MM.1S (cell line): ENCODE results near the gene DCST1.

Experiments
- DNase-seq: peaks from one replicate; pipeline ENCODE4 v3.0.0-alpha.2; 2015
- H2AFZ ChIP-seq: fragments of 300-600 bp; sonication (generic); 2 replicates; pipeline ENCODE4 v1.6.0; 2016; ENCODE audit warnings: antibody characterized with exemption, low read length
- H3F3A ChIP-seq: fragments of 300-600 bp; sonication (generic); 2 replicates; pipeline ENCODE4 v1.6.1; 2016; ENCODE audit warnings: mild to moderate bottlenecking, antibody characterized with exemption, low read length, moderate library complexity, mixed read lengths; ENCODE audit not compliant: insufficient read depth
- H3K27ac ChIP-seq: fragments of 300-600 bp; sonication (generic); 2 replicates; pipeline ENCODE4 v1.5.1; 2016; ENCODE audit warnings: mild to moderate bottlenecking, low read length
- H3K27me3 ChIP-seq: fragments of 300-600 bp; sonication (generic); replicated peaks from 2 replicates; pipeline ENCODE4 v1.6.0; 2016; ENCODE audit warnings: low read length; ENCODE audit not compliant: insufficient read depth
- H3K36me3 ChIP-seq: fragments of 300-600 bp; sonication (generic); replicated peaks from 2 replicates; pipeline ENCODE4 v1.6.1; 2016; ENCODE audit warnings: mild to moderate bottlenecking, low read length, mixed read lengths; ENCODE audit not compliant: insufficient read depth
- H3K4me1 ChIP-seq: fragments of 300-600 bp; sonication (generic); 2 replicates; pipeline ENCODE4 v1.6.1; 2016; ENCODE audit warnings: low read length, mixed read lengths
- H3K4me2 ChIP-seq: fragments of 300-600 bp; sonication (generic); 2 replicates; pipeline ENCODE4 v1.6.0; 2016; ENCODE audit warnings: low read depth, low read length
- H3K4me3 ChIP-seq: fragments of 300-600 bp; sonication (generic); 2 replicates; pipeline ENCODE4 v1.5.1; 2016; ENCODE audit warnings: low read length, mixed read lengths
- H3K79me2 ChIP-seq: fragments of 300-600 bp; sonication (generic); 2 replicates; pipeline ENCODE4 v1.6.1; 2016; ENCODE audit warnings: mixed run types, low read length, mixed read lengths
- H3K9ac ChIP-seq: fragments of 300-600 bp; sonication (generic); 2 replicates; pipeline ENCODE4 v1.6.1; 2016; ENCODE audit warnings: low read length, mixed read lengths
- H3K9me2 ChIP-seq: fragments of 300-600 bp; sonication (generic); replicated peaks from 2 replicates; pipeline ENCODE4 v1.6.1; 2016; ENCODE audit warnings: mild to moderate bottlenecking, low read length, mixed read lengths; ENCODE audit not compliant: insufficient read depth
- H3K9me3 ChIP-seq: fragments of 300-600 bp; sonication (generic); replicated peaks from 2 replicates; pipeline ENCODE4 v1.6.1; 2016; ENCODE audit warnings: mild to moderate bottlenecking, low read length, mixed read lengths; ENCODE audit not compliant: insufficient read depth
- H4K20me1 ChIP-seq: fragments of 300-600 bp; sonication (generic); 2 replicates; pipeline ENCODE4 v1.6.1; 2016; ENCODE audit warnings: mild to moderate bottlenecking, low read length, moderate library complexity, mixed read lengths; ENCODE audit not compliant: insufficient read depth
- CTCF ChIP-seq: fragments of 300-600 bp; sonication (generic); IDR thresholded peaks from 2 replicates; pipeline ENCODE4 v1.5.1; 2016; ENCODE audit warnings: antibody characterized with exemption, low read length, mixed read lengths
- EZH2 ChIP-seq: fragments of 300-600 bp; sonication (generic); optimal IDR thresholded peaks from 2 replicates; pipeline ENCODE3; 2017; ENCODE audit warnings: low read depth, mild to moderate bottlenecking, antibody characterized with exemption, low read length, mixed read lengths
- EZH2phosphoT487 ChIP-seq: fragments of 300-600 bp; sonication (generic); IDR thresholded peaks from 2 replicates; pipeline ENCODE4 v1.6.1; 2018; ENCODE audit warnings: antibody characterized with exemption, low read length

DCST1 gene

GRCh38 chr1:155011004-155011416 is 22.6 kb upstream of the DCST1 start:
- Histone ChIP-seq H3K27ac (no peak overlapping the region), H3K4me3 (no peak overlapping the region), H3K9me3 (no peaks in the 10 kb centered on the region), H3K9me2 (no peaks in the 10 kb centered on the region), H4K20me1 (no peaks in the 10 kb centered on the region), H3K4me2 (no peak overlapping the region), H3F3A (peaks cover 19% of the 10 kb centered on the region), H3K9ac (no peak overlapping the region), H3K79me2 (peaks cover 64% of the 10 kb centered on the region), H2AFZ (no peak overlapping the region), H3K36me3 (no peaks in the 10 kb centered on the region; the same call in 1 of the 2 replicates), H3K4me1 (peaks cover 15% of the 10 kb centered on the region), H3K27me3 (no peaks in the 10 kb centered on the region)
- no peak for TF ChIP-seq CTCF
- no peak for TF ChIP-seq EZH2
- TF ChIP-seq EZH2phosphoT487, result no peak
- DNase-seq, result no peak

- no peak overlapping the region for H3K4me3 ChIP-seq
- no peaks in the 10 kb centered on the region for H3K9me3 ChIP-seq
- peaks cover 15% of the 10 kb centered on the region for H3K4me1 ChIP-seq
- no peak overlapping the region for H3K9ac ChIP-seq
- no peak overlapping the region for H3K27ac ChIP-seq
- H3K4me2 ChIP-seq, result no peak overlapping the region
- H3K36me3 ChIP-seq, result no peaks in the 10 kb centered on the region; the same call in 1 of the 2 replicates
- no peaks in the 10 kb centered on the region for H3K9me2 ChIP-seq
- H4K20me1 ChIP-seq, result no peaks in the 10 kb centered on the region
- peaks cover 59% of the 10 kb centered on the region for H3K79me2 ChIP-seq
- no peaks in the 10 kb centered on the region for H3K27me3 ChIP-seq
- no peak for TF ChIP-seq EZH2phosphoT487
- TF ChIP-seq EZH2, result no peak
- TF ChIP-seq CTCF, result no peak
- no peak overlapping the region for H2AFZ ChIP-seq
- no peak for DNase-seq
- peaks cover 20% of the 10 kb centered on the region for H3F3A ChIP-seq
Measured at GRCh38 chr1:155011437-155012025, 22.1 kb upstream of the DCST1 start.

GRCh38 chr1:155012026-155012546 is 21.5 kb upstream of the DCST1 start:
- peaks cover 21% of the 10 kb centered on the region for H3K4me1 ChIP-seq

More at GRCh38 chr1:155012026-155012546, 21.5 kb upstream of the DCST1 start:
- no peaks in the 10 kb centered on the region; the same call in 1 of the 2 replicates for H3K36me3 ChIP-seq
- H3K9me3 ChIP-seq, result no peaks in the 10 kb centered on the region
- H2AFZ ChIP-seq, result no peak overlapping the region
- peaks cover 26% of the 10 kb centered on the region for H3F3A ChIP-seq
- no peak overlapping the region for H3K4me3 ChIP-seq
- no peaks in the 10 kb centered on the region for H3K27me3 ChIP-seq
- peaks cover 53% of the 10 kb centered on the region for H3K79me2 ChIP-seq
- H4K20me1 ChIP-seq, result no peaks in the 10 kb centered on the region
- DNase-seq, result no peak
- H3K9me2 ChIP-seq, result no peaks in the 10 kb centered on the region
- H3K9ac ChIP-seq, result no peak overlapping the region
- no peak overlapping the region for H3K27ac ChIP-seq
- no peak for TF ChIP-seq EZH2
- TF ChIP-seq EZH2phosphoT487, result no peak
- no peak for TF ChIP-seq CTCF
- no peak overlapping the region for H3K4me2 ChIP-seq
